ENCODE results near the gene PDZRN3. TPM values are rescaled to one million over a fixed set of nuclear protein-coding genes. Genes with fewer than 3 reads are reported as not detected.

The PDZRN3 gene
- total and polyA plus RNA-seq, 10 donors = 1.5 to 5.5 (median 2.8) TPM

- H3K9me3 ChIP-seq = no peaks in the 10 kb centered on the region
- no peak for DNase-seq
- no peak overlapping the region for H3K4me3 ChIP-seq
- no peak for TF ChIP-seq CTCF (IDR thresholded peaks at IDR 0.05 in 8 of 11, conservative IDR thresholded peaks at IDR 0.05 in 3 of 11)
- TF ChIP-seq POLR2A (IDR thresholded peaks at IDR 0.05) = no peak
- TF ChIP-seq POLR2AphosphoS5 (IDR thresholded peaks at IDR 0.05) = no peak
- H3K27me3 ChIP-seq (replicated peaks in 1 of 7) = no peaks in the 10 kb centered on the region
- H3K36me3 ChIP-seq = no peaks in the 10 kb centered on the region
- 70 to 80% (median 76%) methylated on average over 7 of the region's 7 CpGs for WGBS, 5 donors
- H3K27ac ChIP-seq = no peak overlapping the region
- H3K4me1 ChIP-seq = no peaks in the 10 kb centered on the region
- intact Hi-C loops (cut with DNase I; ENCODE audit: low total_unique reads) = no loop called here
Measured at GRCh38 chr3:73550032-73550431, 74.7 kb downstream of the PDZRN3 start.

- no peak for TF ChIP-seq CTCF (IDR thresholded peaks at IDR 0.05 in 8 of 11, conservative IDR thresholded peaks at IDR 0.05 in 3 of 11)
- TF ChIP-seq POLR2A (IDR thresholded peaks at IDR 0.05) = no peak
- TF ChIP-seq POLR2AphosphoS5 (IDR thresholded peaks at IDR 0.05) = no peak
- no peaks in the 10 kb centered on the region for H3K9me3 ChIP-seq
- H3K4me1 ChIP-seq = no peaks in the 10 kb centered on the region
- no peak overlapping the region for H3K27ac ChIP-seq
- intact Hi-C loops (cut with DNase I; ENCODE audit: low total_unique reads) = no loop called here
- WGBS, 5 donors = 85 to 93% (median 88%) methylated on average over 9 of the region's 9 CpGs
- no peak overlapping the region for H3K4me3 ChIP-seq
- H3K36me3 ChIP-seq = no peaks in the 10 kb centered on the region
- no peaks in the 10 kb centered on the region for H3K27me3 ChIP-seq (replicated peaks in 1 of 7)
- DNase-seq = no peak
Measured at GRCh38 chr3:73549051-73549600, 75.6 kb downstream of the PDZRN3 start.

DNA sequence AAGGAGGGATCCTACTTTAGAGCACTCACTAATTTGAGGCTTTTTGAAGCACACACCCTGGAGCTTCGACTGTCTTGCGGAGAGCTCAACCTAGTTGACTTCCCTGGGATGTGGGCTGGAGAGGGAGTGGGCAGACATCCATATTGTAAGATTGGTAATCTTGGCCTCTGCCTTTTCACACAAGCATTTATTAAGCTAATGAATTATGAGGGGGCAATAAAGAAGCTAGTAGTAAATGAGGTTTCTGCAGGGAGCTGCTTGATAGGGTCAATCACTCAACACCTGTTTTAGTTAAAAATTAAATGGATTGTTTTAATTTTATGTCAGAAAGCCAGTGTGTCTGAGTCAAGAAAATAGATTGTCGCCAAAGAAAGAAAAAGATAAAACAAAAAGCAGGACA, 76.3 kb downstream of the PDZRN3 start:
- 85 to 92% (median 91%) methylated on average over 3 of the region's 3 CpGs for WGBS, 5 donors
- Histone ChIP-seq H3K4me3 (no peak overlapping the region), H3K9me3 (no peaks in the 10 kb centered on the region), H3K27ac (no peak overlapping the region), H3K4me1 (no peaks in the 10 kb centered on the region), H3K27me3 (replicated peaks in 1 of 7) (no peaks in the 10 kb centered on the region), H3K36me3 (no peaks in the 10 kb centered on the region)
- no peak for TF ChIP-seq CTCF (IDR thresholded peaks at IDR 0.05 in 8 of 11, conservative IDR thresholded peaks at IDR 0.05 in 3 of 11)
- TF ChIP-seq POLR2A (IDR thresholded peaks at IDR 0.05) = no peak
- TF ChIP-seq POLR2AphosphoS5 (IDR thresholded peaks at IDR 0.05) = no peak
- no peak for DNase-seq
- intact Hi-C loops (cut with DNase I; ENCODE audit: low total_unique reads) = no loop called here

GRCh38 chr3:73547427-73548248, 77.1 kb downstream of the PDZRN3 start:
- Histone ChIP-seq H3K4me3 (no peak overlapping the region), H3K36me3 (no peaks in the 10 kb centered on the region), H3K9me3 (no peaks in the 10 kb centered on the region), H3K4me1 (no peaks in the 10 kb centered on the region), H3K27me3 (replicated peaks in 1 of 7) (no peaks in the 10 kb centered on the region), H3K27ac (peak overlapping the region in 1 of 8 donors; percentile 2)
- WGBS, 5 donors = 73 to 78% (median 77%) methylated on average over 11 of the region's 11 CpGs
- intact Hi-C loops (cut with DNase I; ENCODE audit: low total_unique reads) = no loop called here
- no peak for TF ChIP-seq POLR2AphosphoS5 (IDR thresholded peaks at IDR 0.05)
- TF ChIP-seq CTCF (IDR thresholded peaks at IDR 0.05 in 8 of 11, conservative IDR thresholded peaks at IDR 0.05 in 3 of 11) = no peak
- TF ChIP-seq POLR2A (IDR thresholded peaks at IDR 0.05) = no peak
- DNase-seq = no peak
